HG03575 (cell line): Measurements from ENCODE around the gene WWTR1.

Source experiments
- ATAC-seq: cut with Tn5 transposase; IDR thresholded peaks from one replicate; pipeline ENCODE4 v1.9.1; 2021; ENCODE audit not compliant: unreplicated experiment, insufficient number of reproducible peaks, low FRiP score; ENCODE audit errors: extremely low read depth

WWTR1 gene

GRCh38 chr3:149657321-149657925, 402 bp downstream of the WWTR1 start:
- no peak for ATAC-seq

- ATAC-seq: no peak
Observed at GRCh38 chr3:149655826-149656574, 1.8 kb downstream of the WWTR1 start.

DNA sequence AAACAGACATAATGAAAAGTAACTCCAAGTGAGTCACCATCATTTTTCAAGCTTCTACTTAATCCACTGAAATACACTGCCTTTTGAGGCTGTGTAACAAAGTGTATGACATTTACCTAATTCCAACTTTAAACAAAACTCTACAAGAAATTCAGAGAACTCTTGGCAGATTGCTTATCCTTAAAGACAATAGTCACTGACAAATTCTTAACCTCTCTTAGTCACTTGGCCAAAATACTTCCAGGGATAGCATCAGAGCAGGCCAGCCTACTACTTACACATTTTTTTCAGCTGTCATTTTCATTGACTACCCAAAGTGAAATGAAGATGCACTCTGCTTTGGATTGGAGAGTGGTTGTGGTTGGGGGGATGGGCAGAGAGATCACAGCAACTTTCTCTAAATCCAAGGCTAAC, 3.6 kb downstream of the WWTR1 start:
- no peak for ATAC-seq

- ATAC-seq: no peak
Observed at GRCh38 chr3:149653564-149653963, 4.3 kb downstream of the WWTR1 start.

DNA sequence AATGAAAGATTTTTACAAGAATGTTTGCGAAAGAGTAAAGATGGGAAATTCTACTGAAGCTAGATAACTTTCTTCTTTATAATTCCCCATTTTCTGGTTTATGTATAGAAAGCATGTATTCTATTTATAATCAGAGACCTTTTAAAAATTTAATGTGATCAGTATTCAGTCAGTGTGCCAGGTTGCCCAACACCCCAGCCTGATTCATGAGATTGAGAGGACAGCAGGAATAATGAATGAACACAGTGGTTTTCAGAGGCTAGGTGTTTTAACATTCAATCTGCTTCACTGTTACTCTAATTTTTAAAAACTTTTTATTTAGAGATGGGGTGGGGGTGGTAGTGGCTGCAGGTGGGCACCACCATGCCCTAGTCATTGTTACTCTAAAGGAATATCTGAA, 4.7 kb downstream of the WWTR1 start:
- ATAC-seq: no peak

GRCh38 chr3:149650828-149651227, 7.0 kb downstream of the WWTR1 start:
- no peak for ATAC-seq

DNA sequence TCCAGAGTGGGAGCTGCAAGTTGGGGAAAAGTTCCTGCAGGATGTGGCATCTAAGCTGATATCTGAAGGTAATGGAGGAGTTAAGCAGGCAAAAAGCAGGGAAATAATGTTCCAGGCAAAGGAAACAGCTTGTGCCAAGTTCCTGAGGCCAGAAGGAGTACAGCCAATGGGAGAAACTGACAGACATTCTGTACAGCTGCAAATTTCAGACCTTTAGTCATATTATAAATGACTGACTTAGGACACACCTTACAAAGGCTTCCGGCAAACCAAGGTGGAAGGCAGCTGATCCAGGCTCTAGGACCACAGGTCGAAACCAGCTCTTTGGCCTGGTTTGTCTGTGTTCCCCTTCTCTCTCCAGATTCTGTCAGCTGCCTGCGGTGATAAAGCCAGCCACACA, 9.3 kb downstream of the WWTR1 start:
- no peak for ATAC-seq

- no peak for ATAC-seq
Observed at GRCh38 chr3:149647812-149648211, 10.0 kb downstream of the WWTR1 start.

GRCh38 chr3:149647285-149647684, 10.5 kb downstream of the WWTR1 start:
- no peak for ATAC-seq

DNA sequence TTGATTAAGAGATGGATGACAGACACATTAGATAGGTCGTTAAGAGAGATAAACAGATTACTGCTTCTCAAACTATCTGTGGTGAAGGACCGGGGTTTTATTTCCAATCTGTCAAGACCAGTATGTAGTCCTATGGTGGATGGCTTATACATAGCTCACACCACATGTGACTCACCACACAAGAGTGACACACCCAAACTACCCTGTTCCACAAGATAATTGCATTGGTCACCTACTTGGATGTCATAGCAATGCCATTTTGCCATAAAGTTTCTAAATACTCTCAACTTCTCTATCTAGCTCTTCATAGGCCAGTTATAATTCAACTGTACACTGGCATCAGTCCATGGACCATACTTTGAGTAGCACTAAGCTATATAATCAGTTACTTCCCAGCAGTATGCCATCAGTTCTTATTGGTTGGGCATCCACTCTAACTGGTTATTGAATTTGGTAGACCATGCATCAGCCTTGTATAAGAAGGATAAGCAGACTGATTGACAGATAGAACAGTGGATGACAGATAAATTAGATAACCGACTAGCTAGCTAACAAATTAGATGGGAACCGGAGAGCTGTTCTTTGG, 11.6 kb downstream of the WWTR1 start:
- ATAC-seq: no peak

- ATAC-seq: no peak
Observed at GRCh38 chr3:149643963-149644362, 13.9 kb downstream of the WWTR1 start.

DNA sequence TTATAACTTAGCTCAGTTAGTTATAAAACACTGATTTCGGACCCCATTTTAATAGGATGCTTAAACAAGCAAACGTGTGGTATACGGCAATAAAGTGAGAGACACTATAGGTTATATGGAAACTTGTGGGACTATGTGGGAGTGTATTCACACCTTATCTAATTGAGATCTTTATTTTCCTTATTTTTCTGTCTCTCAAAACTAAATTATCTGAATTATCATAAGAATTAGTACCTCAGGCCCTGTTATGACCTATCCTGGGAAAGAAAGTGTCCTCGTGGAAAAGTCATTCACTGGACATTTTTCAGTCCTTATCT, 14.4 kb downstream of the WWTR1 start:
- no peak for ATAC-seq

DNA sequence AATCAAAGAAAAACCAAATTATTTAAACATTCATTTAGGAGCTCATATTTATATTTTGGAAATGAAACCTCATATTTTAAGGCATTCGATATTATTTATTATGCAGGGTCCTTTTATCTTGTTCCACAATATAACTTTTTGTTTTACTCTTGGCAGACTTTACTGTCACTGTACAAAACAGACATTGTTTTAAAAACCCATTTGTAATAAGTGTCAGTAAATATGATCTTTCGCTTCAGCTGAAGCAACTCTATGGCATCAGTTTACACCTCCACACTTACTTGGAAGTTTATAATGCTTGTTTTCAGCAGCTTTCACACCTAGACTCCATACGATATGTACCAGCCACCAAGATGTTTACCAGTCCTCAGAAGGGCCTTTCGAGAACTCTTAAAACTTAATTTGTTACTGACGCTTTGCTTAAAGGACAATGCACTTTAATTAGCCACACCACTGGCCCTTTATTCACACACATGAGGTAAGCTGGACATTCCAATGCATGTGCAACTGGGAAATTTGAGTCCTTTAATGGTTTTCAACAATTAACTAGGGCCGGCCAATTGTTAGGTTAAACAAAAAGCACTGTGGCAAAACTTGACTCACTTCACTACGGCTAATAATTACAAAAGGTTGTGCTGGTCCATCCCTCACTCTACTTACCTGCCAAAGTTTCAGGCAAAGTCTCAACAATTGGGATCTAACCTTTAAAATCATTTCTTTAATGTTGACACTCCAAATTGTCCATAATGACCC, 16.7 kb downstream of the WWTR1 start:
- ATAC-seq: no peak

DNA sequence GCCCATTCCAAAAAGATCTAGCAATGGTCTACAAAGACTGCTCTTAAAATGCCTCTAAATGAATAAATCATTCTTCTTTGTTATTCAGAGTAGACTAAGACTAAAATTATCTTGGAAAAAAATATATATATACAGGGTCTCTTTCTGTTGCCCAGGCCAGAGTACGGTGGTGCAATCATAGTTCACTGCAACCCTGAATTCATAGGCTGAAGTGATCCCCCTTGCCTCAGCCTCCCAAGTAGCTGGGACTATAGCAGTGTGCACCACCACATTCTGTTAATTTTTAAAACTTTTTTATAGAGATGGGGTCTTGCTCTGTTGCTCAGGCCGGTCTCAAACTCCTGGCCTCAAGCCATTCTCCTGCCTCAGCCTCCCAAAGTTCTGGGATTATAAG, 18.7 kb downstream of the WWTR1 start:
- ATAC-seq: no peak

GRCh38 chr3:149638228-149639092, 19.4 kb downstream of the WWTR1 start:
- no peak for ATAC-seq

DNA sequence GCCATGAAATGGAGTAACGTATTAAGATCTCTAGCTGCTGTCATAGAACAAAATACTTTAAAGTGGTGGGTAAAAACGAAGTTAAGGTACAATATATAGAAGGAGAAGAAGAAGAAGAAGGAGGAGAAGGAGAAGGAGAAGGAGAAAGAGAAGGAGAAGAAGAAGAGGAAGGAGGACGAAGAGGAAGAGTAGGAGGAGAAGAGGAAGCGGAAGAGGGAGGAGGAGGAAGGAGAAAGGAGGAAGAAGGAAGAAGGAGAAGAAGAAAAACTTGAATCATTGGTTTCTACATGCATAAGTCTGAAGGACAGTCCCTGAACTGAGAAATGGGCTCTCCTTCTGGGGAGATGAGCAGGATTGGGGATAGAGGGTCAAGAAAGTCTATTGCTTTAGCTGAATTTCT, 22.4 kb downstream of the WWTR1 start:
- no peak for ATAC-seq

GRCh38 chr3:149634573-149634972, 23.3 kb downstream of the WWTR1 start:
- ATAC-seq: no peak

DNA sequence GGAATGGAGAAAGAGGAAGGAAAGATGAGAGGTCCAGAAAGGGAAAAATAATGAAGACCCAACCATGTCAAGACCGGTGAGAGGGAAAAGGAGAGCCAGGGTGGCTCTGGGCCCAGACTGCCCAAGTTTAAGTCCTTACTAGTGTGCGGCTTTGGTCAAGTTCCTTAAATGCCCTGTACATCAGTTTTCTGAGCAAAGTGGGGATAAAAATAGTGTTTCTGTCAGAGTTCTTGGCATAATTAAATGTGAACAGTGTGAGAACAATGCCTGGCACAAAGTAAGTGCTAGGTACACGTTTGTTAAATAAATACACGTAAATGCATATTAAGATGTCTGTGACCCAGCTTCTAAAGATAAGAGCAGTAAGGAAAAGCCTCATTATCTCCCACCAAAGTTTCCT, 23.8 kb downstream of the WWTR1 start:
- no peak for ATAC-seq

GRCh38 chr3:149632225-149632624, 25.6 kb downstream of the WWTR1 start:
- no peak for ATAC-seq
